Fibroblast of lung (primary cell): ENCODE measurements around the gene SLC6A1.

Source experiments
- CTCF ChIP-seq, 2 donors: IDR thresholded peaks in 1 of 2; conservative IDR thresholded peaks in 1 of 2; 1 replicate in 1 of 2; 2 replicates in 1 of 2; pipeline ENCODE4 v1.5.1; 2011 to 2012; ENCODE audit warnings: low read length in 2 of 2, control low read depth in 1 of 2, inconsistent platforms in 1 of 2, low read depth in 1 of 2, mild to moderate bottlenecking in 1 of 2
- EZH2 ChIP-seq: IDR thresholded peaks from 2 replicates; pipeline ENCODE4 v1.5.1; 2012; ENCODE audit warnings: low read length, control low read depth, mild to moderate bottlenecking; ENCODE audit errors: missing control alignments

GRCh38 chr3:10952525-10952924 lies 40.0 kb upstream of the SLC6A1 start:
- TF ChIP-seq CTCF (conservative IDR thresholded peaks at IDR 0.05 in 1 of 2, IDR thresholded peaks at IDR 0.05 in 1 of 2; ENCODE audit: low read depth in 1 of 2, low read length in 2 of 2), result no peak
- TF ChIP-seq EZH2, result no peak
